RWPE1 (cell line): ENCODE data around the gene SERPINA1.

Experiments used
- CTCF ChIA-PET: fragments of 350-600 bp; sonication (Branson Sonifier 250); formaldehyde crosslinking; extraction: SDS; loops from one replicate; lab custom pipeline; 2021; lab: Yijun Ruan, JAX
- POLR2A ChIA-PET: fragments of 400-600 bp; formaldehyde crosslinking; extraction: SDS; loops from one replicate; lab custom pipeline; 2020; ENCODE audit warnings: antibody characterized with exemption; ENCODE audit not compliant: low non-redundant PET; lab: Yijun Ruan, JAX
- DNase-seq: peaks from one replicate; pipeline ENCODE4 v3.0.0; 2012; ENCODE audit warnings: low spot score
- H3K27ac ChIP-seq: fragments of 450-650 bp; 2 replicates; pipeline ENCODE4 v1.5.1; 2017
- CTCF ChIP-seq: fragments of 450-650 bp; conservative IDR thresholded peaks from 2 replicates; pipeline ENCODE4 v1.5.1; 2017; ENCODE audit warnings: low read depth, mild to moderate bottlenecking

SERPINA1 gene

GRCh38 chr14:94398536-94398935 is 10.1 kb upstream of the SERPINA1 start:
- CTCF ChIA-PET, result interaction anchor here (0.7 kb wide), 1 partner anchor 171 kb away, joined by 3 read pairs; no protein-coding TSS in a partner anchor

GRCh38 chr14:94398182-94398479 is 9.7 kb upstream of the SERPINA1 start:
- H3K27ac ChIP-seq, result no peak overlapping the region
- TF ChIP-seq CTCF, result no peak
- CTCF ChIA-PET, result interaction anchor here (0.7 kb wide), 1 partner anchor 171 kb away, joined by 3 read pairs; no protein-coding TSS in a partner anchor
- POLR2A ChIA-PET, result no interaction called here
- DNase-seq, result no peak

More at GRCh38 chr14:94398536-94398935, 10.1 kb upstream of the SERPINA1 start:
- H3K27ac ChIP-seq, result no peak overlapping the region
- no peak for DNase-seq
- POLR2A ChIA-PET, result no interaction called here
- TF ChIP-seq CTCF, result no peak

- POLR2A ChIA-PET, result no interaction called here
- TF ChIP-seq CTCF, result no peak
- no peak for DNase-seq
- no peak overlapping the region for H3K27ac ChIP-seq
- CTCF ChIA-PET, result no interaction called here
Observed at GRCh38 chr14:94397289-94398181, 9.1 kb upstream of the SERPINA1 start.

- TF ChIP-seq CTCF, result no peak
- ChIA-PET CTCF (no interaction called here), POLR2A (no interaction called here)
- no peak for DNase-seq
- H3K27ac ChIP-seq, result no peak overlapping the region
Observed at GRCh38 chr14:94396628-94397225, 8.3 kb upstream of the SERPINA1 start.

GRCh38 chr14:94395888-94396574 is 7.6 kb upstream of the SERPINA1 start:
- H3K27ac ChIP-seq, result no peak overlapping the region
- TF ChIP-seq CTCF, result no peak
- ChIA-PET CTCF (no interaction called here), POLR2A (no interaction called here)
- no peak for DNase-seq

- H3K27ac ChIP-seq, result no peak overlapping the region
- ChIA-PET CTCF (interaction anchor here (0.7 kb wide), 1 partner anchor 15 kb away, joined by 3 read pairs; no protein-coding TSS in a partner anchor), POLR2A (no interaction called here)
- DNase-seq, result no peak
- no peak for TF ChIP-seq CTCF
Observed at GRCh38 chr14:94395282-94395887, 7.0 kb upstream of the SERPINA1 start.
